A549 treated with AZD2906 at 1 μM for 4 hours (cell line): ENCODE results near the gene BPHL. TPM values are rescaled to one million over a fixed set of nuclear protein-coding genes. Genes with fewer than 3 reads are reported as not detected.

Source experiments
- total RNA-seq: library from RNA; stranded (reverse); fragments of 200-300 nt; extraction: Qiagen RNA extraction; gene quantifications from 5 replicates; pipeline ENCODE4 v1.2.3, GENCODE V29; 2022

Gene BPHL
- 17.9 to 26.6 TPM (median 23.6 TPM) in 5 replicates for total RNA-seq

DNA sequence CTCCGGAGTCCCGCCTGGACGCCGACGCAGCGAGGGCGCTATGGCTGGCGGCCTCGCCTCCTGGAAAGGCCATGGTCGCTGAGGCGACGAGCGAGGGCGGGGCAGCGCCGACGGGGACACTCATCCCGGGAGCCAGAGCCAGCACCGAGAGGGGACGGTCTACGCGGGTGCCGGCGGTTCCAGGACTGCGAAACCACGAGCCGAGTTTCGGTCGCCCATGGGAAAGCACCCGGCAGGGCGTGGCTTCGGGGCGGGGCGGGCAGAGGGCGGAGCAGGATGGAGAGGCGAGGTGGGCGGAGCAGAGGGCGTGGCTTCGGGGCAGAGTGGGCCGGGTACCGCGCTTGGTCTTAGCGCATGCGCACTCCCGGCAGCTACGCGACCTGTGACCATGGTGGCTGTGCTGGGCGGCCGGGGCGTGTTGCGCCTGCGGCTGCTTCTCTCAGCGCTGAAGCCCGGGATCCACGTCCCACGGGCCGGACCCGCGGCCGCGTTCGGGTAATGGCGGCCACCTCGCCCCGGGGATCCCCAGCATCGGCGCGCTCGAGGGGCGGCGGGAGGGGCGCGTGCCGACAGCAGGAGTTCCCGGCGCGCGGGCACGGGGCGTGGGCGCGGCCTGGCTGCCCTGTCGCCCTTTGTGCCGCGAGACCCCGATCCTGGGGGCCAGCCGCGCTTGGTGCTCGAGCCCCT is at the start of gene BPHL:
TSS of gene BPHL (plus strand) at position 359 of the 687 bp plus-strand sequence. CDS start at position 389, 30 bp downstream.

DNA sequence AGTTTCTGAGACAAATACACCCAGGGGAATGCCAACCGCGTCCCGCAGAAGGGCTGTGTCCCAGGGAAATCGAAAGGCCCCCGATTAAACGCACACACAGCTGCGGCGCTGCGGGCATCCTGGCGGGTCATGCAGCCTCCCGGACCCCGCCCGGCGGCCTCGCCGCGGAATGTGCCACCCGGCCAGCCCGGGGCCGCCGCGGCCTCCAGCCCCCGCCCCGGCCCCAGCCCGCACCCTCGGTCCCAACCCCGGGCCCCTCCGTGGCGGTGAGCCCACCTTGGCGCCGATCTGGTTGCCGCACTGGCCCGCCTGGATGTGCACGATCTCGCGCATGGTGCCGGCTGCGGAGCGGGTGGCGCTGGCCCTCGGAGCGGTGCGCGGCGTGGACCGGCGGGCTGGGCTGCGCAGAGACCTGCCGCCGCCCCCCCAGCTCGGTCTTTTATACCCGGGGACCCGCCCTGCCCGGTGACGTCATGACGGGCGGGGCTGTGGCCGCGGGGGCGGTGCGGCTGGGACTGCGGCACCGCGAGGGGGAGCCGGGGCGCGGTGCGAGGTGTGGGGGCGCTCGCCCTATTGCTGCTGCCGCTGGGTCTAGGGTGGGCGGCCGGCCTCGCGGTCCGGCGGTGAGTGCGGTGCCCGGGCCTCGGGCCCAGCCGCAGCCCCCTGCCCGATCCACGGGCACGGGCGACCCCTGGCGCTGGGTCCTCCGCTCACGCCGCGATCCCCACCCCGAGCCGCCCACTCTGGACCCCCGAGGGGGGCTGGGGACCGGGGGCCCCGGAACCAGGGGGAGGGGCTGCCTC is 38.8 kb downstream of the BPHL start, which contains the start of gene TUBB2A:
TSS of gene TUBB2A (minus strand) at position 414 of the 803 bp plus-strand sequence. CDS start at position 333, 81 bp downstream.

Other genes starting within 250 kb of the BPHL start
- 5.8 to 8.7 TPM (median 7.4 TPM) in 5 replicates for gene SERPINB9, start 215.4 kb upstream of the BPHL start, total RNA-seq
- gene SERPINB6, start 147.1 kb upstream of the BPHL start, total RNA-seq: 124 to 133 TPM (median 129 TPM) in 5 replicates
- 55.1 to 74.2 TPM (median 69.4 TPM) in 5 replicates for gene NQO2, start 118.8 kb upstream of the BPHL start, total RNA-seq
- gene RIPK1, start 50.2 kb upstream of the BPHL start, total RNA-seq: 11.6 to 12.7 TPM (median 11.9 TPM) in 5 replicates
- gene TUBB2A, start 38.8 kb downstream of the BPHL start, total RNA-seq: 78.1 to 104 TPM (median 99.8 TPM) in 5 replicates
- gene TUBB2B, start 108.9 kb downstream of the BPHL start, total RNA-seq: 14.7 to 16.0 TPM (median 15.4 TPM) in 5 replicates
- 21.5 to 32.1 TPM (median 29.5 TPM) in 5 replicates for gene PSMG4, start 140.2 kb downstream of the BPHL start, total RNA-seq